ENCODE data around the gene SCO2. TPM values are rescaled to one million over a fixed set of nuclear protein-coding genes. Genes with fewer than 3 reads are reported as not detected.
"Not testable (repeated sequence)": the region's sequence is repeated elsewhere in the genome, so short reads cannot be mapped to it uniquely, and the experiment has no call there.

The SCO2 gene
- total RNA-seq, 4 donors from 2014 or later, result 1.2 to 6.3 (median 4.5) TPM; not detected in 1

GRCh38 chr22:50536226-50536625 is 10.8 kb upstream of the SCO2 start:
- no peak for TF ChIP-seq CTCF (IDR thresholded peaks at IDR 0.05)
- no peak for TF ChIP-seq POLR2A (IDR thresholded peaks at IDR 0.05)
- no peaks in the 10 kb centered on the region for H3K9me3 ChIP-seq
- no peak for DNase-seq

GRCh38 chr22:50535113-50535512 is 9.7 kb upstream of the SCO2 start:
- no peak overlapping the region for H3K4me3 ChIP-seq
- H3K27ac ChIP-seq, result peak overlapping the region in 1 of 4 donors; percentile 100
- no peaks in the 10 kb centered on the region for H3K27me3 ChIP-seq
- peaks cover 0 to 29% (median 13%) of the 10 kb centered on the region in 4 donors for H3K4me1 ChIP-seq
- TF ChIP-seq POLR2A (IDR thresholded peaks at IDR 0.05), result no peak
- no peak for TF ChIP-seq CTCF (IDR thresholded peaks at IDR 0.05)
- no peak for DNase-seq
- H3K36me3 ChIP-seq, result no peaks in the 10 kb centered on the region
- no peaks in the 10 kb centered on the region for H3K9me3 ChIP-seq

More at GRCh38 chr22:50536226-50536625, 10.8 kb upstream of the SCO2 start:
- Histone ChIP-seq H3K4me3 (no peak overlapping the region), H3K27me3 (no peaks in the 10 kb centered on the region), H3K36me3 (no peaks in the 10 kb centered on the region), H3K4me1 (peaks cover under 1 to 30% (median 14%) of the 10 kb centered on the region in 4 donors), H3K27ac (no peak overlapping the region)

GRCh38 chr22:50533856-50534711 is 8.7 kb upstream of the SCO2 start:
- not testable (repeated sequence) for H3K4me3 ChIP-seq, H3K9me3 ChIP-seq, H3K36me3 ChIP-seq, H3K27me3 ChIP-seq
- peak overlapping the region; percentile 32 to 100 (median 52) for H3K27ac ChIP-seq
- peaks cover 0 to 29% (median 13%) of the 10 kb centered on the region in 4 donors for H3K4me1 ChIP-seq
- DNase-seq, result peak in 1 of 3 donors; percentile 71

- Histone ChIP-seq H3K4me1 (peaks cover 0 to 29% (median 7%) of the 10 kb centered on the region in 4 donors), H3K9me3 (no peaks in the 10 kb centered on the region), H3K4me3 (no peak overlapping the region), H3K27ac (peak overlapping the region; percentile 97 to 100 (median 98)), H3K27me3 (no peaks in the 10 kb centered on the region), H3K36me3 (no peaks in the 10 kb centered on the region)
- no peak for TF ChIP-seq CTCF (IDR thresholded peaks at IDR 0.05)
- TF ChIP-seq POLR2A (IDR thresholded peaks at IDR 0.05), result no peak
- no peak for DNase-seq
These were observed 7.7 kb upstream of the SCO2 start for GRCh38 chr22:50532824-50533796.

- DNase-seq, result peak; percentile 54 to 88 (median 87)
- H3K27ac ChIP-seq, result peak overlapping the region; percentile 97 to 100 (median 98)
- H3K36me3 ChIP-seq, result no peaks in the 10 kb centered on the region
- no peaks in the 10 kb centered on the region for H3K27me3 ChIP-seq
- H3K4me1 ChIP-seq, result peaks cover 0 to 36% (median 10%) of the 10 kb centered on the region in 4 donors
- no peaks in the 10 kb centered on the region for H3K9me3 ChIP-seq
- peak overlapping the region; percentile 60 to 76 (median 68) for H3K4me3 ChIP-seq
- no peak for TF ChIP-seq CTCF (IDR thresholded peaks at IDR 0.05)
- TF ChIP-seq POLR2A (IDR thresholded peaks at IDR 0.05), result peak; percentile 10 to 17
These were observed 6.7 kb upstream of the SCO2 start for GRCh38 chr22:50531962-50532674.

Measured in Peyer's patch (tissue), 4 donors.